Measurements from ENCODE around the gene UBN1. TPM values are rescaled to one million over a fixed set of nuclear protein-coding genes. Genes with fewer than 3 reads are reported as not detected.

UBN1 gene
- total and polyA plus RNA-seq, 10 of the 15 experiments (the other 5 are each of a cell fraction or from before 2014, with no cell fraction given): 2.1 to 32.5 (median 13.9) TPM

- RAD21 ChIA-PET (ENCODE audit: unreplicated experiment): no interaction called here
- POLR2A ChIA-PET: no interaction called here
- peaks cover 13% of the 10 kb centered on the region for H3K79me2 ChIP-seq (ENCODE audit: control insufficient read depth, insufficient read depth, low read length)
Measured at GRCh38 chr16:4855804-4856203, 8.5 kb downstream of the UBN1 start.

DNA sequence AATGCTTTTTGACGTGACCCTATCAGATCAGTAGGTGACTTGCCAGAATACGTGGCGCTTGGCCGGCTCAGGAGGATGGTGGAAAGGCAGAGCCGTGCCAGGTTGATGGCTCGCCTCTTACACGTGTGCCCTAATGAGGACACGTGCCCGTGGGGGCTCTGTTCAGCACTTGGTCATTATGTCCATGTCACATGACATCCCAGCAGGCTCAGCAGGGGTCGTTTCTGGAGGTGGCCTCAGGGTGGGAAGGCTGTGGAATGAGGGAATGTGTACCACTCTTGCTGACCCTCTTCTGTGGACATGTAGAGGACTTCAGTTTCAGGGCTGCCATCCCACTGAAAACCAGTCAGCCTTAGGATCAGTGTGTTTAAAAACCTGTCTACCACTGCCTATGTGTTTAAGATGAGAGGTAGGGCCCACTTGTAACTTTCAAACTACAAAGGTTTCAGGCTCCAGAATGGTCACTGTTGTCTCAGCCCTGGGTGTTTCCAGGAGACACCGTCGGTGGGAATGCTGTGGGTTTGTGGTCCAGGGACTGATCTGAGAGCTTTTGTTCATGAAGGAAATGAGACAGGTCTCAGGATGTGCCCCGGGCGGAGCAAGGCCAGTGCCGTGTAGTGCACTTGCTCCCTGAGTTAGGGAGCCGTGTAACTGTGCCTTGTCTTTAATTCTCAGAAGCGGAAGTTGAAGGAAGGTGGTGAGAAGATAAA is 12.1 kb downstream of the UBN1 start:
- H3K4me2 ChIP-seq (ENCODE audit: control insufficient read depth, insufficient read depth): no peak overlapping the region
- BruUV-seq (replicated peaks): no TSS peak
- ATAC-seq (no peak), DNase-seq (ENCODE audit: low read depth, low spot score) (no peak), FAIRE-seq (no peak)
- H2AFZ ChIP-seq (ENCODE audit: control insufficient read depth, low read depth, low read length): no peak overlapping the region
- RAD21 ChIA-PET (ENCODE audit: unreplicated experiment): no interaction called here
- H3K9ac ChIP-seq (ENCODE audit: control insufficient read depth, insufficient read depth, low read length): no peak overlapping the region
- POLR2A ChIA-PET: no interaction called here
- intact Hi-C loops (cut with micrococcal nuclease; ENCODE audit: unreplicated experiment): no loop called here
- no peak overlapping the region for H3K4me3 ChIP-seq
- H3K27me3 ChIP-seq (replicated peaks in 1 of 2; ENCODE audit: control insufficient read depth in 2 of 2, insufficient read depth in 2 of 2, low read length in 1 of 2): no peaks in the 10 kb centered on the region
- no peaks in the 10 kb centered on the region for H3K9me3 ChIP-seq (replicated peaks; ENCODE audit: control insufficient read depth, insufficient read depth, low read length)
- H3K36me3 ChIP-seq (ENCODE audit: control insufficient read depth in 2 of 2, insufficient read depth in 2 of 2, low read length in 1 of 2): peaks cover 22 to 30% of the 10 kb centered on the region in 2 experiments; a peak in 3 of 4 replicates
- TF ChIP-seq CREM (IDR thresholded peaks at IDR 0.05; ENCODE audit: low read depth) (no peak), CBFB (IDR thresholded peaks at IDR 0.05; ENCODE audit: low read depth) (no peak)
- TF ChIP-seq, protein P1, sequence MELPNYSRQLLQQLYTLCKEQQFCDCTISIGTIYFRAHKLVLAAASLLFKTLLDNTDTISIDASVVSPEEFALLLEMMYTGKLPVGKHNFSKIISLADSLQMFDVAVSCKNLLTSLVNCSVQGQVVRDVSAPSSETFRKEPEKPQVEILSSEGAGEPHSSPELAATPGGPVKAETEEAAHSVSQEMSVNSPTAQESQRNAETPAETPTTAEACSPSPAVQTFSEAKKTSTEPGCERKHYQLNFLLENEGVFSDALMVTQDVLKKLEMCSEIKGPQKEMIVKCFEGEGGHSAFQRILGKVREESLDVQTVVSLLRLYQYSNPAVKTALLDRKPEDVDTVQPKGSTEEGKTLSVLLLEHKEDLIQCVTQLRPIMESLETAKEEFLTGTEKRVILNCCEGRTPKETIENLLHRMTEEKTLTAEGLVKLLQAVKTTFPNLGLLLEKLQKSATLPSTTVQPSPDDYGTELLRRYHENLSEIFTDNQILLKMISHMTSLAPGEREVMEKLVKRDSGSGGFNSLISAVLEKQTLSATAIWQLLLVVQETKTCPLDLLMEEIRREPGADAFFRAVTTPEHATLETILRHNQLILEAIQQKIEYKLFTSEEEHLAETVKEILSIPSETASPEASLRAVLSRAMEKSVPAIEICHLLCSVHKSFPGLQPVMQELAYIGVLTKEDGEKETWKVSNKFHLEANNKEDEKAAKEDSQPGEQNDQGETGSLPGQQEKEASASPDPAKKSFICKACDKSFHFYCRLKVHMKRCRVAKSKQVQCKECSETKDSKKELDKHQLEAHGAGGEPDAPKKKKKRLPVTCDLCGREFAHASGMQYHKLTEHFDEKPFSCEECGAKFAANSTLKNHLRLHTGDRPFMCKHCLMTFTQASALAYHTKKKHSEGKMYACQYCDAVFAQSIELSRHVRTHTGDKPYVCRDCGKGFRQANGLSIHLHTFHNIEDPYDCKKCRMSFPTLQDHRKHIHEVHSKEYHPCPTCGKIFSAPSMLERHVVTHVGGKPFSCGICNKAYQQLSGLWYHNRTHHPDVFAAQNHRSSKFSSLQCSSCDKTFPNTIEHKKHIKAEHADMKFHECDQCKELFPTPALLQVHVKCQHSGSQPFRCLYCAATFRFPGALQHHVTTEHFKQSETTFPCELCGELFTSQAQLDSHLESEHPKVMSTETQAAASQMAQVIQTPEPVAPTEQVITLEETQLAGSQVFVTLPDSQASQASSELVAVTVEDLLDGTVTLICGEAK (IDR thresholded peaks at IDR 0.05; ENCODE audit: borderline replicate concordance): no peak
- WGBS (ENCODE audit: insufficient coverage, insufficient replicate concordance, low lambda C conversion rate, missing lambda C conversion rate): 95% methylated on average over 17 of the region's 17 CpGs
- in situ Hi-C loops (cut with MboI): no loop called here
- no peaks in the 10 kb centered on the region; the same call in 1 of the 2 replicates for H3K79me2 ChIP-seq (ENCODE audit: control insufficient read depth, insufficient read depth, low read length)
- CTCF ChIA-PET: no interaction called here
- no peak overlapping the region for H3K27ac ChIP-seq (ENCODE audit: control insufficient read depth, insufficient read depth)
- no peaks in the 10 kb centered on the region for H3K4me1 ChIP-seq (ENCODE audit: control insufficient read depth, insufficient read depth, low read length)
- SMC1A ChIA-PET (ENCODE audit: uncharacterized antibody, unreplicated experiment): no interaction called here
- H4K20me1 ChIP-seq (ENCODE audit: control insufficient read depth, insufficient read depth): no peaks in the 10 kb centered on the region

More at GRCh38 chr16:4855804-4856203, 8.5 kb downstream of the UBN1 start:
- Histone ChIP-seq H3K4me3 (no peak overlapping the region), H2AFZ (ENCODE audit: control insufficient read depth, low read depth, low read length) (no peak overlapping the region), H4K20me1 (ENCODE audit: control insufficient read depth, insufficient read depth) (no peaks in the 10 kb centered on the region), H3K27ac (ENCODE audit: control insufficient read depth, insufficient read depth) (no peak overlapping the region), H3K4me1 (ENCODE audit: control insufficient read depth, insufficient read depth, low read length) (no peaks in the 10 kb centered on the region), H3K36me3 (ENCODE audit: control insufficient read depth in 2 of 2, insufficient read depth in 2 of 2, low read length in 1 of 2) (peaks cover 19 to 27% of the 10 kb centered on the region in 2 experiments; a peak in 3 of 4 replicates), H3K27me3 (replicated peaks in 1 of 2; ENCODE audit: control insufficient read depth in 2 of 2, insufficient read depth in 2 of 2, low read length in 1 of 2) (no peaks in the 10 kb centered on the region), H3K4me2 (ENCODE audit: control insufficient read depth, insufficient read depth) (no peak overlapping the region), H3K9ac (ENCODE audit: control insufficient read depth, insufficient read depth, low read length) (no peak overlapping the region), H3K9me3 (replicated peaks; ENCODE audit: control insufficient read depth, insufficient read depth, low read length) (no peaks in the 10 kb centered on the region)
- BruUV-seq (replicated peaks): no TSS peak
- no peak for DNase-seq (ENCODE audit: low read depth, low spot score)
- intact Hi-C loops (cut with micrococcal nuclease; ENCODE audit: unreplicated experiment) (no loop called here), in situ Hi-C loops (cut with MboI) (no loop called here)
- ChIA-PET SMC1A (ENCODE audit: uncharacterized antibody, unreplicated experiment) (no interaction called here), CTCF (no interaction called here)
- ATAC-seq: no peak
- no peak for FAIRE-seq
- no peak for TF ChIP-seq SMAD1 (IDR thresholded peaks at IDR 0.05; ENCODE audit: low read depth, partially characterized antibody)
- no peak for TF ChIP-seq RELA (IDR thresholded peaks at IDR 0.05; ENCODE audit: borderline replicate concordance, partially characterized antibody)
- TF ChIP-seq POU2F2 (IDR thresholded peaks at IDR 0.05; ENCODE audit: borderline replicate concordance, low read depth, low read length): no peak
- no peak for TF ChIP-seq RBBP5 (conservative IDR thresholded peaks at IDR 0.05)
- TF ChIP-seq SIX5 (IDR thresholded peaks at IDR 0.05; ENCODE audit: low read depth, low read length, severe bottlenecking): no peak
- TF ChIP-seq NFIC (IDR thresholded peaks at IDR 0.05; ENCODE audit: low read depth, low read length): no peak
- TF ChIP-seq ZBED1 (IDR thresholded peaks at IDR 0.05; ENCODE audit: borderline replicate concordance): no peak
- TF ChIP-seq CHD4 (IDR thresholded peaks at IDR 0.05): no peak
- TF ChIP-seq NRF1 (conservative IDR thresholded peaks at IDR 0.05; ENCODE audit: low read depth, low read length): no peak
- no peak for TF ChIP-seq CHD2 (IDR thresholded peaks at IDR 0.05; ENCODE audit: borderline replicate concordance, low read depth, low read length)
- no peak for TF ChIP-seq LARP7 (IDR thresholded peaks at IDR 0.05)
- no peak for TF ChIP-seq GABPA (IDR thresholded peaks at IDR 0.05; ENCODE audit: low read depth)
- TF ChIP-seq KDM1A (IDR thresholded peaks at IDR 0.05; ENCODE audit: borderline replicate concordance): no peak
- TF ChIP-seq PAX5 (IDR thresholded peaks at IDR 0.05; ENCODE audit: borderline replicate concordance, low read depth, low read length): no peak
- no peak for TF ChIP-seq NR2C1 (IDR thresholded peaks at IDR 0.05)
- no peak for TF ChIP-seq ASH2L (IDR thresholded peaks at IDR 0.05; ENCODE audit: borderline replicate concordance, low read depth)
- TF ChIP-seq MYC (IDR thresholded peaks at IDR 0.05; ENCODE audit: insufficient read depth, insufficient read length, insufficient replicate concordance, low read length, severe bottlenecking): no peak
- 100% methylated on average over 2 of the region's 2 CpGs for WGBS (ENCODE audit: insufficient coverage, insufficient replicate concordance, low lambda C conversion rate, missing lambda C conversion rate)
